ENCODE results near the gene RS1.
A peak's percentile ranks its signal among the peaks of the same experiment; 100 is the strongest.

RS1 gene

DNA sequence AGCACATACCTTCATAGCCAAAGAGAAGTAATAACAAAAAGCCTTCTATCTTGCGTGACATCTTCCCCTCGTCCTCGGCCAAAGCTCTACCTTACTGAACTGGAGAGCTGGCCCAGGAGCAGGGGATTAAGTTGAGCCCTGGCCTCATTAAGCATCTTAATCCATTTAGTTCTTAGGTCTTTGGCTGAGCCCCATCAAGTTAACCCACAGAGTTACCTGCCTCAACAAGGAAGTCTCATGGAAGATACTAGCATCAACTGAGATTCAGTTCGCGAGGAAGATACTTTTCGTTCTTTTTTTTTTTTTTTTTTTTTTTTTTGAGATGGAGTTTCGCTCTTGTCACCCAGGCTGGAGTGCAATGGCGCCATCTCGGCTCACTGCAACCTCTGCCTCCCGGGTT is at the start of gene RS1:
RS1 (minus strand) TSS at position 101 of the 400 bp plus-strand sequence; CDS start at position 61, 40 bp downstream.
- DNase-seq, result no peak

- DNase-seq, result no peak
These were observed 47.9 kb upstream of the RS1 start for GRCh38 chrX:18719852-18720251.

- DNase-seq, result no peak
These were observed 43.0 kb upstream of the RS1 start for GRCh38 chrX:18714910-18715309.

- no peak for DNase-seq
These were observed 37.9 kb upstream of the RS1 start for GRCh38 chrX:18709833-18710232.

- no peak for DNase-seq
These were observed 35.6 kb upstream of the RS1 start, which contains the start of gene PPEF1 for GRCh38 chrX:18707426-18708049. TSS of gene PPEF1 (plus strand) at chrX:18707645. CDS start at chrX:18707781, 136 bp downstream.

DNA sequence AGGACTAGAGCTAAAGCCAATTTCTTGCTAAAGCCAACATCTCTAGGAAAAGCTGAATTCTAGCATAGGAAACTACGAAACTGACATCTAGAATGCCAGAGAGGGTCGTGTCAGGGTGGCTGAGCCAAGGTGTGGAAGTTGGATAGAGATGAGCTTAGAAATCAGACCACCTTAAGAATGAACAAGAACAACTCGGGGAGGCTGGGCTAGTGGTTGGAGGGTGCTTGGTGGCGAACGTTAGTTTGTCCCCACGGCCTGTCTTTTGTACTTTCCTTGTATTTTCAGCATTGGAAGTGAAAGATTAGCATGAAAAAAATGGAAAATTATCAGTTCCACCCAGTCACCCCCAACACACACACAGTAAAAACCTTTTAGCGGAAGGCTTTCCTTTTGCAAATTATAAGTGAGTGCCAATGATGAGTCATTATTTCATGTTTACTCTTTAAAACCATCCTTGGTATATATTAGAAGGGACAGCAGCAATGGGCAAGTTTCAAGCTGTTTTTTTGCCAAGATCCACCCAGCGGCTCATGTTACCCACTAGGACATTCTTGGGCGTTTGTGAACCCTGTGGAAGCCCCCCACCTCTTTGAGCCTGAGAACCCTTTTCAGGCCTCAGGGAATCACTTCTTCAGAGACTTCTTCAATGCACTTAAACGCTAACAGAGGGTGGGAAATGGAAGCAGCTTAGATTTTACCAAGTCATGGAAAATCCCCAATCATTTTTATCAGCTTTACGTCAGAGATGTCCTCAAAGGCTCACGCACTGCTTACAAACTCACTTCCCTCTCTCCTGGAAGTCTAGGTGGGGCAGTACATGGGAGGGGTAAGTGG is 30.7 kb upstream of the RS1 start:
- DNase-seq, result no peak

- no peak for DNase-seq
These were observed 29.9 kb upstream of the RS1 start for GRCh38 chrX:18701621-18702361.

DNA sequence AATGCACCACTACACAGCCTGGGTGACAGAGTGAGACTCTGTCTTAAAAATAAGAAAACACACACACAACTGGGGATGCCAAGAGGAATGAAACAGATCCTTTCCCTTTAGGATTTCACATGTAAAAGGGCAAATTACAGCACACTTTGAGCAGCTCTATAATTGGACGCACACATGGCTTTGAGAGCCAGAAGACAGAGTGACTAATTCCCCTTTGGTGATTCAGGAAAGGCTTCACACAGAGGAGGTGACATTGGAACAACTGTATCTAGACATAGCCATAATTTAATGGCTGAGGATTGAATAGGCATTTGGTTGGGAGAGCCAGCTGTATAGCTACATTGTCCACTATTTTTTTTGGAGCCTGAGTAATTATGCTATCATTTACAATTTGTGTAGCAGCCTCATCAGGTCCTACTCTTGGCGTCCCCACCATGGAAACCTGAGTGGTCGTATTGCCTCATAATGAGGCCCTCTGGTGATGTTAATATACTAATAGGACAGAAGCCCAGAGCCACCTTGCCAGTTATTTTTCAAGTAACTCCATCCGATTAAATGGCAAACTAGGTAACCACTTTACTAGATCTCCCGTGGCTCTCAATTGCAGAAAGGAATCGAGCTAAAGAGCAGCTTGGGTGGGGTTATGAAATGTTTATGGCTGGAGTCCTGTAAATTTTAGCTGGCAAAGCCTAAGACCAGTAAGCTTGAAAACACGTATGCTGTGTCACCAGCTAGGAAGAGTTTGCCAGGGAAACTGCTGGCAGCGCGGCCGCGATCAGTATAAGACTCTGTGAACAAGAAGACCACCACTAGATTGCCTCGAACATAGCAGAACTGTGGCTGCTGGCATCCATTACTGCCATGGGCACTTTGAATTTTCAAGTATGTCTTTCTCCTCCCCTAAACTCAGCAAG is 27.1 kb upstream of the RS1 start:
- no peak for DNase-seq

DNA sequence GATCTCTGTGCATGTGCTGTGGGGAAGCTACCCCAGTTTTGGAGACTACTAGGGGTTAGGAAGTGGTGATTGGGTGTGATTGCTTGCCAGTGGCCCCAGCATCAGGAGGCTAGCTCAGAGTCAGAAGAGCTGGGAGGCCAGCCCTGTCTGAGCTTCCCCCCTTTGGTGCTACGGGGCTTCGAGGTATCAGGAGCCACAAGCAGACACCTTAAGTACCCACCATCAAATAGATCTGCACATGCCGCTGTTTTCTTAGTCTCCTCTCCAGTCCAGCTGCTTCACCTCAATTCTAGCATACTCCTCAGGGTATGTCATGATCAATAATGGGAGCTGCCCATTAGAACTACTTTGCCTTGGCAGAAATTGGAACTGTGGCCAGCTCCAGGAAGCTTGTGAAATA is 24.7 kb upstream of the RS1 start:
- no peak for DNase-seq

GRCh38 chrX:18692541-18692940 is 20.6 kb upstream of the RS1 start:
- DNase-seq, result no peak

DNA sequence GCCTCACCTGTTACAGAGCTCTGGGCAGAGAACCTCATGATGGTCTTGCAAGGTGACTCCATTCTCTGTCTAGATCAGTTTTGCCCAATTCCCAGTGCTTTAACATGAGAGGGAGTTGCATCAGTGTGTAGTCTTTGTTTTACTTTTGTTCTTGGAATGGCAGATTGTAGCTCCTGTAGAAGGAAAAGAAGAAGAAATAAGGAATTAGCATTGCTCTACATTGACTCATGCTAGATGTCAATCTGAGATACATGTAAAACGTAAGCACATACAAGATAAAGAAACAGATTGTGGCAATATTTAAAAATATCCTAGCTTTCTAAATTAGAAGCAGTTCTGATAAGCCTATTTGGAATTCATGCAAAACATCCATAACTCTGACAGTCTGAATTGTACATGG is 19.5 kb upstream of the RS1 start:
- no peak for DNase-seq

DNA sequence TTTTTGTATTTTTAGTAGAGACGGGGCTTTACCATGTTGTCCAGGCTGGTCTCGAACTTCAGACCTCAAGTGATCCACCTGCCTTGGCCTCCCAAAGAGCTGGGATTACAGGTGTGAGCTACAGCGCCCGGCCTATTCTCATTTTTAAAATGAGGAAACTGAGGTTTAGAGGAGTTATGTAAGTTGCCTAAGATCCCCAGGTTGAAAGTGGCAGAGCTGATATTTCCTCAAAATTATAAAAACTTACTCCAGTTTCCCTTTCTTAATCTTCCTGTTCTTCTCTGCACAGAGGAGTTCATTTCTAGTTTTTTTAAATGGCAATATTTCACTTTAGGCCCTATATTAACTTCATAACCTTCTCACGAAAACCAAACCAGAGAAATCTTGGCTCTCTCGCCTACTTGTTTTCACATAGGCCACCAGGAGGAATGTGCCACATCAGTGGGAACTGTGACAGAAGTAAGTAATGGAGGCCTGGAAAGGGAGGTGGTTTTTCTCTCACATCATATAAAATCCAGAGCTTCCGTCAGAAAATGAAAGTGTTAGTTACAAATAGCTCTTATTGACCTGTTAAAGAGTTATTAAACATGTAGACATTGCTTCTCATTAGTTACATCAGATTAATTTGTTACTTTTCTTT is 16.1 kb upstream of the RS1 start:
- DNase-seq, result no peak

GRCh38 chrX:18682979-18683387 is 11.1 kb upstream of the RS1 start:
- no peak for DNase-seq

DNA sequence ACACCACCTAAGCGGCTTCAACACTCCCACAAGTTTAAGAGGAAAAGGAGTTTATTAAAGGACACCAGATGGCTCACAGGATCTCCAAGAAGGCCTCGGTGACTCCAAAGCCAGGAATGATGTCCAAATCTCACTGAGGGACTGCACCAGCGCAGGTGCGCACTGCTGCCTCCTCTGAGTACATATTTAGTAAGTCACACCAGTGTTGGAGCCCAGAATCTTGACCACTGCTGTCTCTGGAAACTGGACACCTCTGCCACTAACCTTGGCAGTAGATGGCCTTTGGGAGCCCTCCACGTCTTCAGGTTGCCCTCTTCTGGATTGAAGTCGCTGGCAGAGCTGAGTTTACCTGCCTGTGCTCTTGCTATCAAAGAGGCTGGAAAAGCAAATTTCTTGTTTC is 10.1 kb upstream of the RS1 start:
- DNase-seq, result no peak

DNA sequence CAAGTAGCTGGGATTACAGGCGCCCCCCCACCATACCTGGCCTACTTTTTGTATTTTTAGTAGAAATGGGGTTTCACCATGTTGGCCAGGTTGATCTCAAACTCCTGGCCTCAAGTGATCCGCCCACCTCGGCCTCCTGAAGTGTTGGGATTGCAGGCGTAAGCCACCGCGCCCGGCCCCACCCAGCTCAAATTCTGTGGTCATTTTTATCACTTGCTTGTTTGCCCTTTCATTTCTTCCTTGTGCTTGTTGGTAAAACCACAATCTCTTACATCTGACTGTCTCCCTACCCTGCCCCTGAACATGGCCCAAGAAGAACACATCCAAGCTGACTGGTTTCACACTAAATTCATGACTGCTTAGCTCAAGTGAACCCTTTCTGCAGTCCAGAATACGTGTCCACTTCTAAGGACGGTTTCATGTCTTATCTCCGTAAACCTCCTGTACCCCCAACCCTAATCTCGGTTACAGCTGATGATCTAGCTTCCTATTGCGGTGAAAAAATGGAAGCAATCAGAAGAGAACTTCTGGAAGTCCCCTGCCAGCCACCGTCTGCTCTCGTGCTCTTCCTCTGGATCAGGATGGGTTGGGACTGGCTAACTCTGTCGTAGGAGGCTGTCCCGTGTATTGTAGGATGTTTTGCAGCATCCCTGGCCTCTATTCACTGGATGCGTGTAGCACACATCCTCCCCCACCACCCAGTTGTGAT is 5.4 kb upstream of the RS1 start:
- no peak for DNase-seq

DNA sequence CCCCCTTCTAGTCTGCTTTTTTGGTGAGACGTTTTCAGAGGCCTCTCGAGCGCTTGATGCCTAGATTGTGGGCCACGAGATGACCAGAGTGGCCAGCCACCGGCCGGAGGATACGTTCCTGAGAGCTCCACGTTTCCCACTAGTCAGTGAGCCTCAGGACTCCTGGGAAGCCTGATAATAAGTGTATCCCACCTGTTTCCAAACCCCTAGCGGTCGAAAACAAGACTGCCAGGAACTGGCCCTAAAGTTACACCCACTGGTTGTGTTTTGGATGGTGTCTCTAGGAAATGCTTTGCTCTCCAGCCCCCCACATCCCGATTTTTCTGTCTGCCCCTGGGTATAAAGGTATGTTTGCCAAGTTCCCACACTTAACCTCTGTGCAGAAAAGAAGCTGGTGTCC is 4.6 kb upstream of the RS1 start:
- no peak for DNase-seq

GRCh38 chrX:18676050-18676449 is 4.1 kb upstream of the RS1 start:
- no peak for DNase-seq

DNA sequence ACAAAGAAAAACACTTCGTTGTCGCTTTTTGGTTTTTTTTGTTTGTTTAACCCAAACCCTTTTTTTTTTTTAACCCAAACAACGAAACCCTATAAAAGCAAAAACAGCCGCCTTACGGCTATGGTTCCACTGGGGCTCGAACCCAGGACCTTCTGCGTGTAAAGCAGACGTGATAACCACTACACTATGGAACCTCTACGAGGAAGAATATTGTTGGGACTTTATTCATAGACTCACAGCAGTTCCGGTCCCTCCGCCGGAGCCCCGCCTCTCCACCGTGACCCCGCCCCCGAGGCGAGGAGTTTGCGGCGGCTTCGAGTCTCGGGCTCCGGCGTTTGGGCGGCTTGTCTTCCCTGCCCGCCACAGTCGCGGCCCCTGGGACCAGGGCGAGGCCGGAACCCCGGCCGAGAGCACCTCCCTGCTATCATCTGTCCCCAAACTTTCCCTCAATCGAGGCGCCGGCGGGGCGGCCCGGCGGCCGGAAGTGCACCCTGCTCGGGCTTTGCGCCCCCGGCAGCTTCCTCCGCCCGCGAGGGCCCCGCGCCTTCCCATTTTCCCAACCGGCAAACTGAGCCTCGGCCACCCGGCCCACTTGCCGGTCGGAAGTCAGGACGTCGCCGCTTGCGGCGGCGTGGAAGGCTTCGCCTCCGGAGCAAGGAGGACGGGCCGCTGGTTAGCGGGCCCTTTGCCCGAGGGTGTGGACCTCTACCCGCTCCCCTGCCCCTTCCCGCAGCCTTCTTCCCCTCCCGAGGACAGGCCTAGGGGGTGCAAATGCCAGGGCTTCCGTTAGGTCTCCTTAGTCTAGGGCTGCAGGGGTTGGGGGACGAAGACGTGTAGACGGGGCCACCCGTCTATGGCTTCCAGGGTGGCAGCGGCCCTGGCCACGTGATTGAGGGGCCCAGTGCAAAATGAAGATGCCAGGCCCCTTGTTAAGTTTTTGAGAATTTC is 3.2 kb upstream of the RS1 start:
- peak; percentile 87 for DNase-seq

DNA sequence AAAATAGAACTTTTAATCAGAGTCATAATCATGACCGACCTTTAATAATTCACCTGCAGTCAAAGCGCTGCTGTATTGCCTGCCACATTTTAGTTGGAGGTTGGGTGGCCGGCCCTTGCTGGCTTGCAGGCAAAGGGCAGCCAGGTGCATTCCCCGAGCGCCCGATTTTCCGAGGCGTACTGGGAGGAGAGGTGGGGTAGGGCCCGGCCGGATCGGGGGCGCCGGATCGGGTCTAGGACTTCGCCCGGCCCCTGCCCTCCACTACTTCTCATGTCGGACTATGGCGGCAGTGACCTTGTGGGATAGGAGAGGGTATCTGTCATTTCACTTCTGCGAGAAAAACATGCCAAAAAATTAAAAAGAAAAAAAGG is 2.5 kb upstream of the RS1 start:
- DNase-seq, result no peak

All from activated CD4-positive, alpha-beta T cell treated with anti-CD3 and anti-CD28 coated beads, Interleukin-2, Interleukin-6, amounts not matched to agents 100 ng/mL and 50 ng/mL, durations not matched to agents 16 hours and 8 hours (primary cell).